Muscle of back (tissue), 13 donors: ENCODE data around the gene SARS2. TPM values are rescaled to one million over a fixed set of nuclear protein-coding genes. Genes with fewer than 3 reads are reported as not detected.
A peak's percentile ranks its signal among the peaks of the same experiment; 100 is the strongest.
"Not testable (repeated sequence)": the region's sequence is repeated elsewhere in the genome, so short reads cannot be mapped to it uniquely, and the experiment has no call there.

ENCODE experiments used
- DNase-seq, 3 donors: peaks; one replicate each; pipeline versions ENCODE4 v3.0.0 to v3.0.0-alpha.2; 2013
- long read RNA-seq, 9 donors: transcript quantifications; one replicate each; lab custom pipeline, GENCODE V29; 2026
- polyA plus RNA-seq, 10 donors: library from polyadenylated mRNA; unstranded; fragments of 120-200 nt; gene quantifications; one replicate each; pipeline ENCODE4 v1.2.1, GENCODE V29; 2013; ENCODE audit not compliant: insufficient read length in 10 of 10

SARS2 gene
- 10 to 100 TPM; 19.6 to 35.4 (median 23.6) TPM for polyA plus RNA-seq
- long read RNA-seq, donor 1 = 0 reads
- long read RNA-seq, donor 2 = 0 reads
- long read RNA-seq, donor 3 = 0 reads
- long read RNA-seq, donor 4, partial matches to known transcripts = 0 of 2 reads
- long read RNA-seq, donor 4, other reads (novel, unspliced or antisense) = 0 of 2 reads
- long read RNA-seq, donor 5, partial matches to known transcripts = 0 of 1 reads
- long read RNA-seq, donor 5, other reads (novel, unspliced or antisense) = 0 of 1 reads
- long read RNA-seq, donor 6, transcript SARS2-201 (16 exons, 2,057 nt) = major isoform, 7 of 7 reads
- long read RNA-seq, donor 6, partial matches to known transcripts = 0 of 7 reads
- long read RNA-seq, donor 6, other reads (novel, unspliced or antisense) = 0 of 7 reads
- long read RNA-seq, donor 7, partial matches to known transcripts = 0 of 4 reads
- long read RNA-seq, donor 7, other reads (novel, unspliced or antisense) = 0 of 4 reads
- long read RNA-seq, donor 8, partial matches to known transcripts = 0 of 2 reads
- long read RNA-seq, donor 8, other reads (novel, unspliced or antisense) = 0 of 2 reads
- long read RNA-seq, donor 9, partial matches to known transcripts = 0 of 1 reads
- long read RNA-seq, donor 9, other reads (novel, unspliced or antisense) = 0 of 1 reads

- peak; percentile 92 to 98 (median 96) for DNase-seq
Observed at GRCh38 chr19:38929929-38930775, at the start of gene SARS2. Gene SARS2 (minus strand): TSS chr19:38930763. CDS start chr19:38930736, 27 bp downstream.

GRCh38 chr19:38979812-38980211 lies 49.2 kb upstream of the SARS2 start:
- no peak for DNase-seq

- no peak for DNase-seq
Observed at GRCh38 chr19:38978326-38978689, 47.7 kb upstream of the SARS2 start.

GRCh38 chr19:38977445-38978325 lies 47.1 kb upstream of the SARS2 start:
- peak in 1 of 3 donors; percentile 16 for DNase-seq

GRCh38 chr19:38975861-38976271 lies 45.3 kb upstream of the SARS2 start:
- DNase-seq = peak in 2 of 3 donors; percentile 61 to 89

- DNase-seq = peak; percentile 69 to 92 (median 81)
Observed at GRCh38 chr19:38975214-38975860, 44.8 kb upstream of the SARS2 start, which contains the start of gene FBXO17. Gene FBXO17 (minus strand): TSS chr19:38975742. CDS start chr19:38950319, 25,423 bp downstream.

- DNase-seq = peak; percentile 43 to 80 (median 52)
Observed at GRCh38 chr19:38974624-38975213, 44.2 kb upstream of the SARS2 start.

- DNase-seq = no peak
Observed at GRCh38 chr19:38971672-38972071, 41.1 kb upstream of the SARS2 start.

- no peak for DNase-seq
Observed at GRCh38 chr19:38970664-38971532, 40.3 kb upstream of the SARS2 start.

GRCh38 chr19:38966149-38966548 lies 35.6 kb upstream of the SARS2 start:
- not testable (repeated sequence) for DNase-seq

- DNase-seq = no peak
Observed at GRCh38 chr19:38964738-38965137, 34.2 kb upstream of the SARS2 start.

- no peak for DNase-seq
Observed at GRCh38 chr19:38959618-38960017, 29.1 kb upstream of the SARS2 start.

- no peak for DNase-seq
Observed at GRCh38 chr19:38958301-38958700, 27.7 kb upstream of the SARS2 start.

- no peak for DNase-seq
Observed at GRCh38 chr19:38956264-38956663, 25.7 kb upstream of the SARS2 start.

- DNase-seq = no peak
Observed at GRCh38 chr19:38953677-38954076, 23.1 kb upstream of the SARS2 start.

GRCh38 chr19:38952395-38953165 lies 22.0 kb upstream of the SARS2 start:
- DNase-seq = no peak

GRCh38 chr19:38951187-38951586 lies 20.6 kb upstream of the SARS2 start:
- no peak for DNase-seq
